Measurements from ENCODE around the gene B4GALT5. TPM values are rescaled to one million over a fixed set of nuclear protein-coding genes. Genes with fewer than 3 reads are reported as not detected.

B4GALT5 gene
- total RNA-seq, 1 donor from 2014 or later = 37.3 TPM

- peak; percentile 35 for DNase-seq (ENCODE audit: low read depth)
Observed at GRCh38 chr20:49659056-49659455, 54.6 kb downstream of the B4GALT5 start.

DNA sequence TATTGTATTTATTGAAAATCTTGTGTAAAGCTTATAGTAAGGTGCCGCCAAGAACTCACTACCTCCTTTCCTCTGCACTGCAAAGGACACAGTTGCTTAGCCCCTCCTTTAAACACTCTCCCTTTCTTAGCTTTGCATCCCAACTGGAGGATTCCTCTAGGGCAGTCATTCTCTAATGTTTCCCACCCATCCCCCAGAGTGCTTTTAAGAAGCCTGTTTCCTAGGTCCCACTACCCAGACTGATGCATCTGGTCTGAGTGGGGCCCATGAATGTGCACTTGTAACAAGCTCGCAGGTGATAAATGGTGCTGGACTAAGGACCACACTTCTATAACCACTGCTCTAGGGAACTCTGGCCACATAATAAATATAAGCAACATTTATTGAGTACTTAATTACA, 55.2 kb downstream of the B4GALT5 start:
- DNase-seq (ENCODE audit: low read depth) = no peak

DNA sequence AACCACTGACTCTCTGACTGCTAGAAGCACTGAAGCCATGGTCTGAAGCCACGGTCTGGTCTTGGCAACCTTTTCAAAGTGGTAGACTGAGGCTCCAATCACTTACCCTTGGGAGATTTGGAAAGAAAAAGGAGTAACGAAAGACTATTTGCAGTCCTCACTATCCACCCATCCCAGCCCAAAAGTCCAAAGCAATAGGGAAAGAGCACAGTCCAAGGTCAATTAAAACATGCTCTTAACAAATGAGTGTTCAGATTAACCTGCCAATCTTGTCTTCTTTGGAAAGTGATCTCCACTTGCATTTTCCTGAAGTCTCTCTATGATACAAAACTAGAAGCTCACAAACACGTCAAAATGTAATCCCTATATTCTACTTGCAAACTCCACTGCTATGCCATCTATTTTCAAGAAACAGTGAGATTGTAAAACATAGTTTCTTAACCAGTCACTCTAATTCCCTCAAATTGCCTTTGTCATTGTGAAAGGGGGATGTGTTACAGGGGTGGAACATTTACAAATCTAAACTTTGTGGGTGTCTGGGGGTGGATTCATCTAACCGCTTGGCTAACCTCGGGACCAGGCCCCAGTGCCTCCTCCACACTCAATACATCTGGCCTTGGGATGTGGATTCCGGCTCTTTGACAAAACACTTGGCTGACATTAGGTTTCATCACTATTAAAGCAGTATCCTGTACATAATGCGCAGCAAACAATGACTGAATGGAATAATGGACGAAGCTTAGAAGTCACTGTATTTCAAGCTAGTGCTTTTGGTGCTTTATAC, 56.4 kb downstream of the B4GALT5 start:
- DNase-seq (ENCODE audit: low read depth) = no peak

GRCh38 chr20:49656304-49656703, 57.4 kb downstream of the B4GALT5 start:
- peak; percentile 24 for DNase-seq (ENCODE audit: low read depth)

DNA sequence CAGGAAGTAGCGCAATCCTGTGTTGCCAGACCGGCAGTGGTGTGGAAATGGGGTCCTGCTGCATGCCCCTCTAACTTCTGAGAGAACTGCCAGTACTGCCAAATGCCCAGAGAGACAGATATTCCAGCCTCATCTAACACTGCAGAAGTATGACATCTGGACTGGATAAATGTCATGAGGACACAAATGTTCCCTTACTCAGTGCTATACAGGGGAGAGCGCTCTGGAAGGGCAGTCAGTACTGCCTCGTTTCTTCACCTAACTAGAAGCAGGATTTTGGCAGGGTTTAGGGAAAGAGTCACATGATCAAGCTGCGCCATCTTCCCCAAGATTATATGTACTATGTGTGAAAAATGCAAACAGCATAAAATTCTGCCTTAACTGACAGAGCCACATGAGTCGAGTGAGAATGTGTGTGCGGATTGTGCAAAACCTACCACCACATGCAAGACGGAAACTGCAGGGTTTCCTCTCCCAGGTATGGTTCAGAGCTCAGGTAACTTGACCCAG, 59.7 kb downstream of the B4GALT5 start:
- no peak for DNase-seq (ENCODE audit: low read depth)

DNA sequence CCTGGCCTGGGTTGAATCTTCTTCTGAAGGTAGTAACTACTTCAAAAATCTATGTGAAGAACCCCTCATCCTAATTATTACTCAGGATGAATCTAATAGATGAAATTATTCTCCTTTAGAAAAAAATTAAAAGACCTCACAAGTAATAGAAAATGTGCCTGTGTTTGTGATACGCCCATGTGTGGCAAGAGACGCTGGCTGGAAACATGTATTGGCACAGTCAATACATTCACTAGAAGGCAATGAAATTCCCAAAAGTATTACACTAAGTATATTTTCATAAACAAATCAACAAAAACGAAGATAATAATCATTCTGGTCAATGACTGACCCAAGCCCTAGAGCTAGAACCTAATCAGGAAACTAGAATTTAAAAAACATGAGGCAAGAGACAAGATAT, 64.0 kb downstream of the B4GALT5 start:
- no peak for DNase-seq (ENCODE audit: low read depth)

DNA sequence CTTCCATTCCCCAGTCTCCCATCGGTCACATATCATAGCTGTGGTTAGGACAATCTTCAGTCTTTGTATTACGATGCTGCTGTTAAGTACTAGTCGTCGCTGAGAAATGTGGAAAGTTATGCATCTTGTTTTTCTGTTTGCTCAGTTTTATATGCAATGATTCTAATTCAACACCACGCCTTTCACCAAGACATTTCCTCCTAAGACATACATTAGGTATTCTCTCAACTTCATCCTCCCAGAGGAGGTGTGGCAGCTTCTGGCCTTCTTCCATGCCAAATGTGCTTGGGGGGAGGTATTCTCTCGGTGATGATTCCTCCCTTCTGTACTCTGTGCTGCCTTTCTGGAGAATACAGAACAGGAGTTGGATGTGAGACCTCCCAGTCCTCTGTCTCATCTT, 66.1 kb downstream of the B4GALT5 start:
- no peak for DNase-seq (ENCODE audit: low read depth)

DNA sequence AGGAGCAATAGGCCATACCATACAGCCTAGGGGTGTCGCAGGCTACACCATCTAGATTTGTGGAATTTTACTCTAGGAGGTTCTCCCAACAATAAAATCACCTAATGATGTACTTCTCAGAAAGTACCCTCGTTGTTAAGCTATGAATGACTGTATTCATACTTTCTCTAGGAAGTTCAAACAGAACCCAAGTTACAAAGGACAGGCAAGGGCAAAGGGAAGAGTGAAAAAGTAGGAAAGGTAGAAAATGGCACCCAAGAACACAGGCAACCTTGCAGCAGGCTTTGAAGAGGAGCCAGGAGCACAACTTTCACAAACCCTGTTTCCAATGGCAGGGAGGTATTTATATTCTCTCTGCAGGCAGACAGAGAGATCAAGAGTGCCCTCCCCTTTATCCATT, 67.2 kb downstream of the B4GALT5 start:
- DNase-seq (ENCODE audit: low read depth) = no peak

- DNase-seq (ENCODE audit: low read depth) = no peak
Observed at GRCh38 chr20:49646126-49646525, 67.6 kb downstream of the B4GALT5 start.

GRCh38 chr20:49644980-49645565, 68.6 kb downstream of the B4GALT5 start:
- DNase-seq (ENCODE audit: low read depth) = no peak

DNA sequence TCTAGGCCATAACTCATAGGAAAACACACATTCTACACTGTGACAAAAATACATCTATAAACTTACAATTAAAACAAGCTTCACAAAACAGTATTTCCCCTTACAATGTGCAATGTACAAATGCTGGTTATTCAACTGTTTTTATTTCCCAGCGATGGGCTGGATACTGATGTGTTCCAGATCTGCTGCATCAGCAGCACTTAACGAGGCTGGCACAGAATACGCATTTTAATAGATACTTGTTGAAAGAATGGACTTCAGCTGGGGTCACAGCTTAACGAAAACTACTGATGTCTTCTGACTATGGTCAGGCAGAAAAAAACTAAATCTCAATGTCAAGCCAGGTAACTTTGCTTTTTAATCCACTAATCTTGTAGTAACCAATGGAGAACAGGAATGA, 70.9 kb downstream of the B4GALT5 start:
- no peak for DNase-seq (ENCODE audit: low read depth)

- no peak for DNase-seq (ENCODE audit: low read depth)
Observed at GRCh38 chr20:49641683-49642656, 71.7 kb downstream of the B4GALT5 start.

DNA sequence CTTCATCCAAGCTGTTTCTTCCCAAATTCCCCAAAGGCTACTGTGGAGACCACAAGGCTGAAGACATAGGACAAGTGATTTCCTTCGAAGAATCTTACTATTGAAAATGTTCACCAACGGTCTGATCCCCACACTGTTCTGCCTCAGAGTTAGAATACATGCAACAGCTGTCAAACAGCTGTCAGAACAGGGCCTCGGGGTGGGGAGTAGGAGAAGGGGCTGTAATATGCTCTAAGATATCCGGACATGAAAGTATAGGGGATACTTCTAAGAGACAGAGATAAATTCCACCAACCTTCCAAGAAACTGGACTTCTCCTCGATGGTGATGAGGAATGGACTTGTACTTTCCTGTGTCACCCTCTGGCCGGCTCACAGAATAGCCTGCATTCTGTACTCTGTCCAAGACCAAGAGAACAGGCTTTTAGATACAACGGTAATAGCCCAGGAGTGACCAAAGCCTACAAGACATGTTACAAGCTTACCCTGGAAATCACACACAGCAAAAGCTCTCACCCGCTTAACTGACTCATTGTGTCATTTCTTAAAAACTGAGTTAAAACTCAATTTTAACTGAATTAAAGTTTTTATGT, 76.5 kb downstream of the B4GALT5 start:
- no peak for DNase-seq (ENCODE audit: low read depth)

DNA sequence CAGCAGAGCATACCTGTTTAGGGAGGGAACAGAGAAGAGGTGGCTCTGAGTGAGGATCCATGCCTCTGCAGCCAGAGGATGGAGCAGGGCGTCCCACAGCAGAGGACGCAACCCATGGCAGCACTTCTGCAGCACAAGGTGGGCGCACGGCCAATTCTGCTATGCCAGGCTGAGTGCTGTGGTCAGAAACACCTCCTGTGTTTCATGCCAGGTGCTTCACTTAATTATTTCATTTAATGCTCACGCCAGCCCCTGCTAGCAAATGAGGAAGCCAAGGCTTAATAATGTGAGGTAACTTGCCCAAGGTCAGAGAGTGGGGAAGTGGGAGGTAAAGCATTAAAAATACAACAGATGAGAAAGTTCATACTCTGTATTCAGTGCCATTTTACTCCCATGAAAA, 77.2 kb downstream of the B4GALT5 start:
- DNase-seq (ENCODE audit: low read depth) = no peak

- DNase-seq (ENCODE audit: low read depth) = no peak
Observed at GRCh38 chr20:49635866-49636265, 77.8 kb downstream of the B4GALT5 start.

DNA sequence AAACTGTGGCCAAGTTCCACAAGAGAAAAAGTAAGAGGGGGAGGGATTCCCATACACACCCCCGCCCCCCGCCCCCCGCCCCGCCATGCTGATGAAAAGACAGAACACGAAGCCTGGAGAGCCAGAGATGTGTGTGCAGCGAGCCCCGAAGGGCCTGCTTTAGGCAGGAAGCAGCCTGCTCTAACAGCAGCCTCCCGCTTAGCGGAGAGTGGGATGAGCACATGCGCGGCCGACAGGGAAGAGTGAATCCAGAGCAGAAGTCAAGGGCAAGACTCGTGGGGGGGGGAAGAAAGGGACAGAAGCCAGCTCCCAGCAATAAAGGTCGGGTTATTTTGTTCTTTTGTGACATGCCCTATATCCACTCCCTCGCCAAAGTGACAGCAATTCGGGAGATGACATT, 78.5 kb downstream of the B4GALT5 start:
- no peak for DNase-seq (ENCODE audit: low read depth)

DNA sequence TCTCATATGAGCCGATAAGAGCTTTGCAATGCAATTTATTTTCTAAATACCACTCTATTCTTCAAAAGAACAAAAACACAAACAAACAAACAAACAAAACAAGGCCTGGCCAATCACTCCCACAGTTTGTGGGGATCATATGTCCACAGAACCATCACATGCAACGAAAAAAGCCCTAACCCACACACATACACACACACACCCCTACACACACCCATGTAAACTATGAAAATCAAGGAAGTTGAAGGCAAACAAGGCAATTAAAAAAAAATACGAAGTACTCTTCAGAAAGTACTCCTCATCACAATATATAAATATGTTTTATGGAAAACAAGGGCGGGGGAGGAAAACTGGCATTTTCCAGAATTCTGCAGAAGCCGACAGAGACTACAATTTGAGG, 79.6 kb downstream of the B4GALT5 start:
- DNase-seq (ENCODE audit: low read depth) = no peak

DNA sequence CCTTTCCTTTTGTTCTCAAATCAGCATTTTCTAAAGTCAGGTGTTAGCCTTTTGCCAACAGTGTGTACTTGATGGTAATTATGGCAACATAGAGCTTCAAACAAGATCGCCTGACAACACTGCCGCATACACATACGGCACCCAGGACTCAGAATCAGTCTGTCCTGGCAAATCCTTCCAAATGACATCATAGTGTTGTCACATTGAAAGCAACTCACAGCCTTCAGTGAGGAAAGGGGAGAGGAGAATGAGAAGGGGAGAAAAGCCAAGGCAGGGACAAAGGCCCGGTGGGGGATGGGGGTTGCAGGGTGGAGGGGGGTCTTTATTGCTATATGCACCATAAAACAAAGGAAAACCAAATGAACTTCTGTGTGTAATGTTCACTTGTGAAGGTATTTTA, 80.0 kb downstream of the B4GALT5 start:
- DNase-seq (ENCODE audit: low read depth) = no peak

DNA sequence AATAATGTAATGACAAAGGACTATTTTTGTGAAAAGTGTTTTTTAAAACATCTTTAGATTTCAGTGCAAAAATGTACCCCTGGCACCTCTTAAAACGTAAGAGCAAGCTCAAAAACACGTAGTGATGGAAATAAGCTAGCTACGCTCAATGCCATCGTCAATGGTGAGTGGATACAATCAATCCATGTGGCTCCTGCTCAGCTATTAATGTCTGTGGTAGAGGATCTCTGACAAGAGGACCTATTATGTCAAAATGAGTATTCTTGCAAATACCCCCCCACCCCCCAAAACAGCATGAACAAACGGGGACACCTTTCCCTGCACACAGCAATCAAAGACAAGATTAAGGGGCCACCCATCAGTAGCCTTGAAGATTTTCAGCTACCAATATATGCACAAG, 80.7 kb downstream of the B4GALT5 start:
- no peak for DNase-seq (ENCODE audit: low read depth)

GRCh38 chr20:49631856-49632418, 81.7 kb downstream of the B4GALT5 start:
- DNase-seq (ENCODE audit: low read depth) = no peak

Measured in myocyte (in vitro differentiated cells).